Esophagus (tissue), 2 donors: ENCODE data around the gene PTPRE. TPM values are rescaled to one million over a fixed set of nuclear protein-coding genes. Genes with fewer than 3 reads are reported as not detected.

Experiments used
- H3K27ac ChIP-seq, 2 donors: one replicate each; pipeline ENCODE4 v1.5.1; 2013; ENCODE audit warnings: low read depth in 2 of 2, mild to moderate bottlenecking in 2 of 2, inconsistent platforms in 1 of 2, low read length in 1 of 2, moderate library complexity in 1 of 2
- H3K27me3 ChIP-seq, 2 donors: one replicate each; pipeline ENCODE4 v1.6.1; 2013; ENCODE audit warnings: low read length in 2 of 2, control low read depth in 1 of 2, mild to moderate bottlenecking in 1 of 2; ENCODE audit not compliant: insufficient read depth in 2 of 2, control insufficient read depth in 1 of 2
- H3K36me3 ChIP-seq, 2 donors: one replicate each; pipeline ENCODE4 v1.6.1; 2013; ENCODE audit warnings: low read length in 1 of 2; ENCODE audit not compliant: control insufficient read depth in 2 of 2, insufficient read depth in 2 of 2
- H3K4me1 ChIP-seq, 2 donors: one replicate each; pipeline ENCODE4 v1.6.1; 2013; ENCODE audit warnings: low read length in 1 of 2; ENCODE audit not compliant: control insufficient read depth in 2 of 2, insufficient read depth in 2 of 2
- H3K4me3 ChIP-seq, 2 donors: one replicate each; pipeline ENCODE4 v1.5.1; 2013; ENCODE audit warnings: low read length in 2 of 2, mild to moderate bottlenecking in 2 of 2, low read depth in 1 of 2, moderate library complexity in 1 of 2
- H3K9me3 ChIP-seq, 2 donors: one replicate each; pipeline ENCODE4 v1.6.1; 2013; ENCODE audit warnings: mild to moderate bottlenecking in 2 of 2, low read depth in 1 of 2, low read length in 1 of 2, moderate library complexity in 1 of 2; ENCODE audit not compliant: control insufficient read depth in 2 of 2, insufficient read depth in 1 of 2
- WGBS, 2 donors: extraction: QIAGEN DNeasy Blood & Tissue Kit; methylation state at CpG; one replicate each; pipeline ENCODE4 v1.1.7; 2013; 5-methylcytosine and 5-hydroxymethylcytosine counted together
- polyA plus RNA-seq, 2 donors: library from polyadenylated mRNA; stranded (reverse); fragments of 200-250 nt; gene quantifications; one replicate each; pipeline ENCODE4 v1.2.3, GENCODE V29; 2013
- donor health status: healthy with polysubstance abuse.
- donor health status: Bipolar disorder and iron deficiency.

The PTPRE gene
- polyA plus RNA-seq, 2 donors, result 3.8 to 5.5 TPM

DNA sequence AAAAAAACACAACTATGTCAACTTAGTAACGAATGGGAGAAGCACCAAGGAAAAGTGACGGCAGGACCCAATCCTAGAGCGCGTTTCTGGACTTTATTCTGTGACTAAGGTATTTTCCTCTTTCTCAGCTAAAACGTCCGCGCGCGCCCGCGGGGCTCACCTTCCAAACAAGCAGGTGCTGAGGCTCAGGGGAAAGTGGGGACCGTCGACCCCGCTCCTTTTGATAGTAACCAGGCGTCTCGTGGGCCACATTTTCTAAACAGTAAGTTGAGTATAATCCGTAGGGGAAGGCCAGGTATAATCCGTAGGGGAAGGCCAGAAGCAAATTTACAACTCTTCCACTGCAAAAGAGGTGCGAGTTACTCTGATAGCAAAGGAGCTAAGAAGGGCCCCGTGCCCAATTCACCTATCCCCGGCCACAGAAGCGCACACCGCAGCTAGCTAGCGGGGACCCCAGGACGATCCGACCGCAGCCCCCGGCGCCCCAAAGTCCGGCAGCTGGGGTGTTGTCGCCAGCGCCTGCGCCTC is 218.6 kb downstream of the PTPRE start:
- no peak overlapping the region for H3K27ac ChIP-seq

DNA sequence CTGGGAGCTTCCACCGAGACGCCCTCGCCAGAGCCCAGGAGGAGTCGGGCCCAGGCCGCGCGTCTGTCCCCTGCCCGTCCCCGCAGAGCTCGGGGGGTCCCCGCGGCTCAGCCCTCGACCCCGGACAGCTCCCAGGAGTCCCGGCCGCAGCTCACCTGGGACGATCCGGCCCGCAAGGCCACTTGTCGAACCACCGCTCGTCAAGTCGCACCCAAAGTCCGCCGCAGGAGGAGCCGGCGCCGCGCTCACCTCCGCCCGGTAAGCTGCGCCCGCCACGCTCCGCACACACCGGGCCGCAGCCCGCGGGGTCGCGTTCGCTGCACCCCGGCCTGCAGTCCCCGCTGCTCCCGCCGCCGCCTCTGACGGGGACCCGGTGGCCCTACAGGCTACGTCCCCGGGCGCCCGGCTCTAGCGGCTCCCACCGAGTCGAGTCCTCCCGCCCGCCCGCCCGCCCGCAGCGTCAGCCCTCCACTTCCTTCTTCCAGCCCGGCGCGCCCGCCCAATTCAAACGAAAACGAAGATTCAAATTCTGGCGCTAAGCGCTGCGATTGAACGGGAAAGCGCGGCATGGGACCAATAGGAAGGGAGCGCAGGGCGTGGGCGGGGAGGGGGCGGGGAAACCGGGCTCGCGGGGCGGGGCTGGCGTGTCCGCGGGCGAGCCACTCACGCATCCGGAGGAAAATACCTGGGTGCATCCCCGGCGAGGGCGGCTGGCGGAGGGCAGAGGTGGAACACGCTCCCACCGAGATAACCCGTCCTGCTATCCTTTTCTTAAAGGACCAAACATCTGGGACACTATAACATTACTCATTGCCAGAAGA is 219.3 kb downstream of the PTPRE start, which contains the start of gene MKI67:
MKI67 (minus strand) TSS at position 480 of the 821 bp plus-strand sequence. CDS start 756 bp downstream, outside the sequence.
- H3K36me3 ChIP-seq, result no peaks in the 10 kb centered on the region
- H3K4me3 ChIP-seq, result peak within 1 kb of the TSS; percentile 55 to 75
- no peaks in the 10 kb centered on the region for H3K9me3 ChIP-seq
- no peaks in the 10 kb centered on the region for H3K27me3 ChIP-seq
- H3K27ac ChIP-seq, result no peak within 1 kb of the TSS
- H3K4me1 ChIP-seq, result peaks cover 4 to 7% of the 10 kb centered on the region in 2 donors
- 0 to 1% methylated on average over 71 to 95 of the region's 95 CpGs for WGBS, 2 donors

More for the DNA sequence above, 218.6 kb downstream of the PTPRE start:
- H3K4me1 ChIP-seq, result peaks cover 4 to 7% of the 10 kb centered on the region in 2 donors
- no peaks in the 10 kb centered on the region for H3K27me3 ChIP-seq
- H3K36me3 ChIP-seq, result no peaks in the 10 kb centered on the region
- 2% methylated on average over 33 of the region's 33 CpGs for whole genome bisulfite sequencing, 2 donors
- no peaks in the 10 kb centered on the region for H3K9me3 ChIP-seq
- H3K4me3 ChIP-seq, result peak overlapping the region; percentile 55 to 75

DNA sequence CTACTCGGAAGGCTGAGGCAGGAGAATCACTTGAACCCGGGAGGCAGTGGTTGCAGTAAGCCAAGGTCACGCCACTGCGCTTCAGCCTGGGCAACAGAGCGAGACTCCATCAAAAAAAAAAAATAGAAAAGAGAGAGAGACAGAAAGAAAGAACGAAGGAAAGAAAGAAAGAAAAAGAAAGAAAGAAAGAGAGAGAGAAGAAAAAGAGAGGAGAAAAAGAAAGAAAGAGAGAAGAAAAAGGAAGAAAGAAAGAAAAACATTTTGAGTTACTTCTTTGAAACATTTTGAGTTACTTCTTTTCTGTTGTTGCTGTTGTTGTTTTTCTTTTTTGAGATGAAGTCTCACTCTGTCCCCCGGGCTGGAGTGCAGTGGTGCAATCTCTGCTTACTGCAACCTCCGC is 221.7 kb downstream of the PTPRE start:
- 83 to 95% methylated on average over 8 of the region's 8 CpGs for WGBS, 2 donors

DNA sequence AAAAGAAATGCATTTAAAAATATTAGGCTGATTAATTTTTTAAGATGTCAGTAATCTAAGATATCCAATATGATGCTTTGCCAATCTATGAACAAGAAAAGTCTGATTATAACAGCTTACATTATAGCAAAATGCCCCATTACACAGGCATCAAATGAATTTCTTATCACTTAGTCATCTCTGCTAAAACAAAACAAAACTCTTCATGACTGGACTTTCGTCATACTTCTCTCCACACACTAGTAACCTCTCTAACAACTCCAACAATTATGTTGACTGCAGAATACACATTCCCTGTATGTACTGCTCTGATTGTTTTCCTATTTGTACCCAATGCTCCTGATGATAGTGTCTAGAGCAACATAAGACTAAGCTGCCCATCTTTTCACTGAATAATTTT is 223.1 kb downstream of the PTPRE start:
- Histone ChIP-seq H3K4me1 (peaks cover under 1 to 6% of the 10 kb centered on the region in 2 donors), H3K27ac (no peak overlapping the region), H3K36me3 (no peaks in the 10 kb centered on the region), H3K9me3 (no peaks in the 10 kb centered on the region), H3K27me3 (no peaks in the 10 kb centered on the region), H3K4me3 (no peak overlapping the region)
- 55 to 69% methylated on average over 1 of the region's 1 CpG for WGBS, 2 donors

More for the DNA sequence above, 221.7 kb downstream of the PTPRE start:
- Histone ChIP-seq H3K4me3 (no peak overlapping the region), H3K36me3 (no peaks in the 10 kb centered on the region), H3K27me3 (no peaks in the 10 kb centered on the region), H3K9me3 (no peaks in the 10 kb centered on the region), H3K4me1 (peaks cover 4 to 7% of the 10 kb centered on the region in 2 donors), H3K27ac (no peak overlapping the region)

Other genes with a start within 250 kb of the PTPRE start
- under 1 TPM; 0.45 to 0.84 TPM for gene FOXI2, start 169.9 kb upstream of the PTPRE start, polyA plus RNA-seq
- not detected for gene CLRN3, start 14.2 kb upstream of the PTPRE start, polyA plus RNA-seq
- gene MKI67, start 219.3 kb downstream of the PTPRE start, polyA plus RNA-seq, result 1 to 10 TPM; 8.7 to 8.9 TPM